Fibroblast of mammary gland (primary cell): ENCODE data around the gene PCDHGA12.

Source experiments
- DNase-seq: peaks from one replicate; pipeline ENCODE4 v3.0.0-alpha.2; 2010; ENCODE audit warnings: low read depth
- H3K4me3 ChIP-seq: 2 replicates; pipeline ENCODE4 v1.5.1; 2011; ENCODE audit warnings: low read depth, mild to moderate bottlenecking, low read length, moderate library complexity; ENCODE audit not compliant: control insufficient read depth
- TF ChIP-seq, protein P1 (sequence below): conservative IDR thresholded peaks from 2 replicates; pipeline ENCODE4 v1.5.1; 2011; ENCODE audit warnings: low read depth, low read length, inconsistent platforms; ENCODE audit not compliant: control insufficient read depth, insufficient read depth

Gene PCDHGA12

DNA sequence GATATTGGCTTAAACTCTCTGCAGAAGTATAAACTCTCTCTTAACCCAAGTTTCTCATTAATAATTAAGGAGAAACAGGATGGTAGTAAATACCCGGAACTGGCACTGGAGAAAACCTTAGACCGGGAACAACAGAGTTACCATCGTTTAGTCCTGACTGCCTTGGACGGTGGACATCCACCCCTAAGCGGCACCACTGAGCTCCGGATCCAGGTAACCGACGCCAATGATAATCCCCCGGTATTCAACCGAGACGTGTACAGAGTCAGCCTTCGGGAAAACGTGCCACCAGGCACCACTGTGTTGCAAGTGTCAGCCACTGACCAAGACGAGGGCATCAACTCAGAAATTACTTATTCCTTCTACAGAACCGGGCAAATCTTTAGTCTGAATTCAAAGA is 31.7 kb upstream of the PCDHGA12 start:
- no peak overlapping the region for H3K4me3 ChIP-seq
- no peak for DNase-seq
- TF ChIP-seq, protein P1, sequence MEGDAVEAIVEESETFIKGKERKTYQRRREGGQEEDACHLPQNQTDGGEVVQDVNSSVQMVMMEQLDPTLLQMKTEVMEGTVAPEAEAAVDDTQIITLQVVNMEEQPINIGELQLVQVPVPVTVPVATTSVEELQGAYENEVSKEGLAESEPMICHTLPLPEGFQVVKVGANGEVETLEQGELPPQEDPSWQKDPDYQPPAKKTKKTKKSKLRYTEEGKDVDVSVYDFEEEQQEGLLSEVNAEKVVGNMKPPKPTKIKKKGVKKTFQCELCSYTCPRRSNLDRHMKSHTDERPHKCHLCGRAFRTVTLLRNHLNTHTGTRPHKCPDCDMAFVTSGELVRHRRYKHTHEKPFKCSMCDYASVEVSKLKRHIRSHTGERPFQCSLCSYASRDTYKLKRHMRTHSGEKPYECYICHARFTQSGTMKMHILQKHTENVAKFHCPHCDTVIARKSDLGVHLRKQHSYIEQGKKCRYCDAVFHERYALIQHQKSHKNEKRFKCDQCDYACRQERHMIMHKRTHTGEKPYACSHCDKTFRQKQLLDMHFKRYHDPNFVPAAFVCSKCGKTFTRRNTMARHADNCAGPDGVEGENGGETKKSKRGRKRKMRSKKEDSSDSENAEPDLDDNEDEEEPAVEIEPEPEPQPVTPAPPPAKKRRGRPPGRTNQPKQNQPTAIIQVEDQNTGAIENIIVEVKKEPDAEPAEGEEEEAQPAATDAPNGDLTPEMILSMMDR = no peak

DNA sequence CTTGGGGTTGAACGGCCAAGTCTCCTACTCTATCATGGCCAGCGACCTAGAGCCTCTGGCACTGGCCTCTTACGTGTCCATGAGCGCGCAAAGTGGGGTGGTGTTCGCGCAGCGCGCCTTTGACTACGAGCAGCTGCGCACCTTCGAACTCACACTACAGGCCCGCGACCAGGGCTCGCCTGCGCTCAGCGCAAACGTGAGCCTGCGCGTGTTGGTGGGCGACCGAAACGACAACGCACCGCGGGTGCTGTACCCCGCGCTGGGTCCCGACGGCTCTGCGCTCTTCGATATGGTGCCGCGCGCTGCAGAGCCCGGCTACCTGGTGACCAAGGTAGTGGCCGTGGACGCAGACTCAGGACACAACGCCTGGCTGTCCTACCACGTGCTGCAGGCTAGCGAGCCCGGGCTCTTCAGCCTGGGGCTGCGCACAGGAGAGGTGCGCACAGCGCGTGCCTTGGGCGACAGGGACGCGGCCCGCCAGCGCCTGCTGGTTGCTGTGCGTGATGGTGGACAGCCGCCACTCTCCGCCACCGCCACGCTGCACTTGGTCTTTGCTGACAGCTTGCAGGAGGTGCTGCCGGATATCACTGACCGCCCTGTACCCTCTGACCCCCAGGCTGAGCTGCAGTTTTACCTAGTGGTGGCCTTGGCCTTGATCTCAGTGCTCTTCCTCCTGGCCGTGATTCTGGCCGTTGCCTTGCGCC is 30.6 kb upstream of the PCDHGA12 start:
- H3K4me3 ChIP-seq = no peak overlapping the region
- DNase-seq = no peak
- TF ChIP-seq, protein P1 = no peak

DNA sequence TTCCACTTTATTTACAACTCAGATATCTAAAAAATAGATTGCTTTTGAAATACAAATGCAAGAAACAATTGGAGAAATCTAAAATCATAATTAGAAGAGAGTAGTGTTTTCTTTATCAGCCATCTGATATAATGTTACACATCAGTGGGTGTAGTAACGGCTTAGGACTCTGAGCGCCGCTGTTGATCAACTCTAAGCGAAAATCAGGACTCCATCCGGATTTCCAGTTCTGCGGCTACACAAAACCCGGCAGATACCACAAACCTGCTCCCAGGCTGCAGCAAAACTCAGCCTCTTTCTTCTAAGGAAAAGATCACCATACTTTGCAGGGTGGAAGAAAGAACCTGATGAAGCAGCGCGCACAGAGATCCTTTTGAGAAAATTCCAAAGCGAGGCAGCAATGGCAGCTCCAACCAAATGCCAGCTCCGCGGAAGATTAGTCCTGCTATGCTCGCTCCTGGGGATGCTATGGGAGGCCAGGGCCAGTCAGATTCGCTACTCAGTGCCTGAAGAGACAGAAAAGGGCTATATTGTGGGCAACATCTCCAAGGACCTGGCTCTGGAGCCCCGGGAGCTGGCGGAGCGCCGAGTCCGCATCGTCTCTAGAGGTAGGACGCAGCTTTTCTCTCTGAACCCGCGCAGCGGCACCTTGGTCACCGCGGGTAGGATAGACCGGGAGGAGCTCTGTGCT is 27.6 kb upstream of the PCDHGA12 start, which contains the start of gene PCDHGA9:
Gene PCDHGA9, plus strand, starts transcription at position 226 of the 691 bp plus-strand sequence. Its CDS starts 175 bp downstream, at position 401.
- TF ChIP-seq, protein P1 = peak; percentile 60
- peak; percentile 57 for DNase-seq
- H3K4me3 ChIP-seq = peak within 1 kb of the TSS; percentile 37

DNA sequence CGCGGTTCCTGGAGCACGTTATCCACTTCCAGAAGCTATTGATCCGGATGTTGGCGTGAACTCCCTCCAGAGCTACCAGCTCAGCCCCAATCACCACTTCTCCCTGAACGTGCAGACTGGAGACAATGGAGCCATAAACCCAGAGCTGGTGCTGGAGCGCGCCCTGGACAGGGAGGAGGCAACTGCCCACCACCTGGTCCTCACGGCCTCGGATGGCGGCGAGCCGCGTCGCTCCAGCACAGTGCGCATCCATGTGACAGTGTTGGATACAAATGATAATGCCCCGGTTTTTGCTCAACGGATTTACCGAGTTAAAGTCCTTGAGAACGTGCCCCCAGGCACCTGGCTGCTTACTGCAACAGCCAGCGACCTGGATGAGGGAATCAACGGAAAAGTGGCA is 26.9 kb upstream of the PCDHGA12 start:
- no peak overlapping the region for H3K4me3 ChIP-seq
- TF ChIP-seq, protein P1 = no peak

DNA sequence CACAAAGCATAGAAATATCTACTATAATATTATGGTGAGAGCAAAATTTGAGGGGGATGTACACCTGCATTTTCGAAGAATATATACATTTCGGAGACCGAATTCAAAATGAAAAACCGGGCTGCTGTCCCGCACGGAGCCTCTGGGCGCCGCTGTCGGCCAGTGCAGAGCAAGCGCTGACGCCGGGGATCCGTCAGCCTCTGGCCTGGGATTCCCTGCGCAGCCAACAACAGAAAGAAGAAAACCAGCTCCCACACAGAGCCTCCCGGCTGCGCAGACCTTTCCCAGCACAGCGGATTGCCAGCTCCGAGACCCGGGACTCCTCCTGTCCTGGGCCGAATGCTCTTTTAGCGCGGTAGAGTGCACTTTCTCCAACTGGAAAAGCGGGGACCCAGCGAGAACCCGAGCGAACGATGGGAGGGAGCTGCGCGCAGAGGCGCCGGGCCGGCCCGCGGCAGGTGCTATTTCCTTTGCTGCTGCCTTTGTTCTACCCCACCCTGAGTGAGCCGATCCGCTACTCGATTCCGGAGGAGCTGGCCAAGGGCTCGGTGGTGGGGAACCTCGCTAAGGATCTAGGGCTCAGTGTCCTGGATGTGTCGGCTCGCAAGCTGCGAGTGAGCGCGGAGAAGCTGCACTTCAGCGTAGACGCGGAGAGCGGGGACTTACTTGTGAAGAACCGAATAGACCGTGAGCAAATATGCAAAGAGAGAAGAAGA is 22.4 kb upstream of the PCDHGA12 start, which contains the start of gene PCDHGB6:
Gene PCDHGB6, plus strand, starts transcription at position 232 of the 716 bp plus-strand sequence. Its CDS starts 182 bp downstream, at position 414.
- DNase-seq = peak; percentile 59
- TF ChIP-seq, protein P1 = peak; percentile 66
- H3K4me3 ChIP-seq = peak within 1 kb of the TSS; percentile 35

More for the DNA sequence above, 26.9 kb upstream of the PCDHGA12 start:
- no peak for DNase-seq

DNA sequence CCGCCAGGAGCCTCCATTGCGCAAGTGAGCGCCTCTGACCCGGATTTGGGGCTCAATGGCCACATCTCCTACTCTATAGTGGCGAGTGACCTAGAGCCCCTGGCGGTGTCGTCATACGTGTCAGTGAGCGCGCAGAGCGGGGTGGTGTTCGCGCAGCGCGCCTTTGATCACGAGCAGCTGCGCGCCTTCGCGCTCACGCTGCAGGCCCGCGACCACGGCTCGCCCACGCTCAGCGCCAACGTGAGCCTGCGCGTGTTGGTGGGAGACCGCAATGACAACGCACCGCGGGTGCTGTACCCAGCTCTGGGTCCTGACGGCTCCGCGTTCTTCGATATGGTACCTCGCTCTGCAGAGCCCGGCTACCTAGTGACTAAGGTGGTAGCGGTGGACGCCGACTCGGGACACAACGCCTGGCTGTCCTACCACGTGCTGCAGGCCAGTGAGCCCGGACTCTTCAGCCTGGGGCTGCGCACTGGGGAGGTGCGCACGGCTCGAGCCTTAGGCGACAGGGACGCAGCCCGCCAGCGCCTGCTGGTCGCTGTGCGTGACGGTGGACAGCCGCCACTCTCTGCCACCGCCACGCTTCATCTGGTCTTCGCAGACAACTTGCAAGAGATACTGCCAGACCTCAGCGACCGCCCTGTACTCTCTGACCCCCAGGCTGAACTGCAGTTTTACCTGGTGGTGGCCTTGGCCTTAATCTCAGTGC is 20.6 kb upstream of the PCDHGA12 start:
- TF ChIP-seq, protein P1 = no peak
- H3K4me3 ChIP-seq = no peak overlapping the region
- no peak for DNase-seq
